Esophagus squamous epithelium (tissue), 5 donors: Measurements from ENCODE around the gene HDDC3. TPM values are rescaled to one million over a fixed set of nuclear protein-coding genes. Genes with fewer than 3 reads are reported as not detected.

Source experiments
- DNase-seq: peaks from one replicate; lab custom pipeline; 2025; lab: John Stamatoyannopoulos, UW
- H3K27ac ChIP-seq, 4 donors: fragments of 200-600 bp; sonication (generic); one replicate each; pipeline ENCODE4 v1.5.1; 2016 to 2019; ENCODE audit warnings: mild to moderate bottlenecking in 1 of 4
- H3K27me3 ChIP-seq, 4 donors: fragments of 200-600 bp; sonication (generic); 1 replicate in 3 of 4; 2 replicates in 1 of 4; pipeline versions ENCODE4 v1.5.1 to v1.6.0; 2017 to 2021; ENCODE audit warnings: antibody characterized with exemption in 1 of 4
- H3K36me3 ChIP-seq, 3 donors: fragments of 200-600 bp; sonication (generic); one replicate each; pipeline ENCODE4 v1.5.1; 2016 to 2019
- H3K4me1 ChIP-seq, 3 donors: fragments of 200-600 bp; sonication (generic); one replicate each; pipeline ENCODE4 v1.5.1; 2017 to 2019
- H3K4me3 ChIP-seq, 4 donors: fragments of 200-600 bp; sonication (generic); 1 replicate in 3 of 4; 2 replicates in 1 of 4; pipeline ENCODE4 v1.5.1; 2016 to 2019; ENCODE audit warnings: mild to moderate bottlenecking in 2 of 4, moderate library complexity in 1 of 4
- H3K9me3 ChIP-seq, 3 donors: fragments of 200-600 bp; sonication (generic); one replicate each; pipeline ENCODE4 v1.5.1; 2016 to 2019
- CTCF ChIP-seq, 6 experiments: fragments of 450-650 bp in 4 of 6; fragments of 200-600 bp in 2 of 6; sonication (generic) in 2 of 6; IDR thresholded peaks; one replicate each; pipeline ENCODE4 v1.5.1; 2016 to 2019; ENCODE audit warnings: antibody characterized with exemption in 6 of 6, mild to moderate bottlenecking in 4 of 6, moderate library complexity in 4 of 6
- POLR2A ChIP-seq, 4 donors: fragments of 450-650 bp; IDR thresholded peaks; one replicate each; pipeline ENCODE4 v1.6.1; 2017; ENCODE audit warnings: antibody characterized with exemption in 4 of 4, mild to moderate bottlenecking in 4 of 4, moderate library complexity in 3 of 4
- WGBS, 2 donors: methylation state at CpG; one replicate each; pipeline ENCODE4 v1.1.5; 2018; 5-methylcytosine and 5-hydroxymethylcytosine counted together
- intact Hi-C: fragments of 100-400 bp; cut with DNase I; formaldehyde crosslinking; loops from one replicate; pipeline ENCODE4 v1.15.0; 2022
- total RNA-seq, 4 donors: library from RNA; depleted of rRNA; stranded (reverse); fragments of >200 nt; gene quantifications; one replicate each; pipeline ENCODE4 v1.1.0, GENCODE V29; 2016
- donor health status: DM: yes; HTN: yes; CAD: no.

Gene HDDC3
- total RNA-seq, 4 donors from 2014 or later: 5.8 to 13.7 (median 11.7) TPM

GRCh38 chr15:90972133-90972532, 39.8 kb upstream of the HDDC3 start:
- no peaks in the 10 kb centered on the region for H3K9me3 ChIP-seq
- peaks cover 0 to 10% (median 0%) of the 10 kb centered on the region in 3 donors for H3K4me1 ChIP-seq
- H3K4me3 ChIP-seq: no peak overlapping the region
- no peaks in the 10 kb centered on the region for H3K27me3 ChIP-seq
- no peak for DNase-seq
- intact Hi-C loops: no loop called here
- peaks cover 0 to 82% (median 6%) of the 10 kb centered on the region in 3 donors for H3K36me3 ChIP-seq
- TF ChIP-seq POLR2A (IDR thresholded peaks at IDR 0.05): no peak
- 81 to 94% methylated on average over 5 of the region's 5 CpGs for WGBS, 2 donors
- H3K27ac ChIP-seq: no peak overlapping the region

GRCh38 chr15:90970274-90970673, 37.9 kb upstream of the HDDC3 start:
- Histone ChIP-seq H3K27ac (no peak overlapping the region), H3K36me3 (peaks cover 0 to 88% (median 6%) of the 10 kb centered on the region in 3 donors), H3K4me1 (peaks cover 0 to 10% (median 0%) of the 10 kb centered on the region in 3 donors), H3K27me3 (no peaks in the 10 kb centered on the region), H3K4me3 (no peak overlapping the region), H3K9me3 (no peaks in the 10 kb centered on the region)
- TF ChIP-seq CTCF (IDR thresholded peaks at IDR 0.05): no peak
- 93 to 96% methylated on average over 7 of the region's 7 CpGs for WGBS, 2 donors
- no peak for DNase-seq
- intact Hi-C loops: no loop called here

- Histone ChIP-seq H3K4me3 (no peak overlapping the region), H3K27me3 (no peaks in the 10 kb centered on the region), H3K9me3 (no peaks in the 10 kb centered on the region), H3K27ac (no peak overlapping the region), H3K4me1 (peaks cover 0 to 10% (median 0%) of the 10 kb centered on the region in 3 donors), H3K36me3 (peaks cover 0 to 82% (median 6%) of the 10 kb centered on the region in 3 donors)
- TF ChIP-seq POLR2A (IDR thresholded peaks at IDR 0.05) (no peak), CTCF (IDR thresholded peaks at IDR 0.05) (no peak)
- no peak for DNase-seq
- 73 to 95% methylated on average over 1 of the region's 1 CpG for WGBS, 2 donors
- intact Hi-C loops: loop anchor here (10.0 kb wide), 1 partner anchor 56 kb away; the partner anchor contains the start of gene VPS33B
These were observed 36.1 kb upstream of the HDDC3 start for GRCh38 chr15:90968434-90968833.

GRCh38 chr15:90967206-90967605, 34.9 kb upstream of the HDDC3 start:
- TF ChIP-seq POLR2A (IDR thresholded peaks at IDR 0.05) (no peak), CTCF (IDR thresholded peaks at IDR 0.05) (no peak)
- Histone ChIP-seq H3K4me3 (no peak overlapping the region), H3K27ac (no peak overlapping the region), H3K27me3 (no peaks in the 10 kb centered on the region), H3K36me3 (peaks cover 0 to 82% (median 6%) of the 10 kb centered on the region in 3 donors), H3K9me3 (no peaks in the 10 kb centered on the region), H3K4me1 (peaks cover 0 to 10% (median 0%) of the 10 kb centered on the region in 3 donors)
- DNase-seq: no peak
- 70 to 73% methylated on average over 5 of the region's 5 CpGs for WGBS, 2 donors
- intact Hi-C loops: loop anchor here (10.0 kb wide), 1 partner anchor 58 kb away; the partner anchor contains the start of gene VPS33B

- no peak for TF ChIP-seq CTCF (IDR thresholded peaks at IDR 0.05)
- TF ChIP-seq POLR2A (IDR thresholded peaks at IDR 0.05): no peak
- no peak overlapping the region for H3K27ac ChIP-seq
- 83 to 87% methylated on average over 9 of the region's 9 CpGs for WGBS, 2 donors
- no peaks in the 10 kb centered on the region for H3K9me3 ChIP-seq
- H3K36me3 ChIP-seq: peaks cover 0 to 90% (median 6%) of the 10 kb centered on the region in 3 donors
- intact Hi-C loops: loop anchor here (10.0 kb wide), 1 partner anchor 59 kb away; the partner anchor contains the start of gene VPS33B
- H3K27me3 ChIP-seq: no peaks in the 10 kb centered on the region
- no peak overlapping the region for H3K4me3 ChIP-seq
- peaks cover 0 to 10% (median 0%) of the 10 kb centered on the region in 3 donors for H3K4me1 ChIP-seq
- no peak for DNase-seq
These were observed 33.9 kb upstream of the HDDC3 start for GRCh38 chr15:90966262-90966661.
